Prostate gland (tissue), 1 donor: ENCODE data around the gene ANTKMT.

ENCODE experiments used
- POLR2A ChIP-seq: fragments of 450-650 bp; IDR thresholded peaks from one replicate; pipeline ENCODE4 v1.6.1; 2016; ENCODE audit warnings: antibody characterized with exemption, mild to moderate bottlenecking
- POLR2AphosphoS5 ChIP-seq: sonication (generic); formaldehyde crosslinking; IDR thresholded peaks from one replicate; pipeline ENCODE4 v1.6.1; 2017; ENCODE audit warnings: antibody characterized with exemption

DNA sequence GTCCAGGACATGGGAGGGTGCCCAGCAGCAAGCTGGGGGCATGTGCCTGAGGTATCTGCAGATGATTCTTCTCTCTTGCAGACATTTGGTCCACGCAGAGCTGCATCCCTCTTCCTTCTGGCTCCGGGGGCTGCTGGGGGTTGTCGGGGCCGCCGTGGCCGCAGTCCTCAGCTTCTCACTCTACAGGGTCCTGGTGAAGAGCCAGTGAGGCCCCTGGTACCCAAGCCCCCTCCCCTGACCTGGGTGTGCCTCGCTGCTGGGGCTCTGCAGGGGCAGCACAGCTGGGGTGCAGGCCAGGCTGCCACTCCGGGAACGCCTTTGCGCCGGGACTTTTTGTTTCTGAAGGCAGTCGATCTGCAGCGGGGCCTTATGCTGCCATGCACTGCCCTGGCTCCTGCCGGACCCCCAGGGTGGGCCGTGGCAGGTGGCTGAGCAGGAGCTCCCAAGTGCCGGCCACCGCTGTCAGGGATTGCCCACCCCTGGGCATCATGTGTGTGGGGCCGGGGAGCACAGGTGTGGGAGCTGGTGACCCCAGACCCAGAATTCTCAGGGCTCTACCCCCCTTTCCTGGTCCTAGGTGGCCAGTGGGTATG is 47.5 kb upstream of the ANTKMT start:
- no peak for TF ChIP-seq POLR2AphosphoS5
- TF ChIP-seq POLR2A = no peak
